ENCODE data around the gene ENOPH1.

DNA sequence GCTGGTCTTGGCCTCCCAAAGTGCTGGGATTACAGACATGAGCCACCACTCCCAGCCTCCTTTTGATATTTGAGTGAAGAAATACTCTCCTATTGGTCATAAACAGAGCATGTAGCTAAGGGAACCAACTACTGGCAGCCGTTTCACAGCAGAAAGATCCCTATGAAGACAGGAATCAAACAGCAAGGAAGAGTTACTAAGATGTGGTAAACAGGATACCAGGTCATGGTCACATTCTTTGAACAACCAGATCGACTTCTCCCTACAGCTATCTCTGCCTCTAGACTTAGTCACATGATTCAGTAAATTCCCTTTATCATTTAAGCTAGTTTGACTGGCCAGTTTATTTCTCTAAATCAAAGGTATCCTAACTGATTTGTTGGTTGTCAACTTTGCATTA is 47.6 kb upstream of the ENOPH1 start:
- TF ChIP-seq CTCF (IDR thresholded peaks at IDR 0.05; ENCODE audit: insufficient read depth, low read length, poor library complexity, severe bottlenecking) = no peak
- TF ChIP-seq EZH2phosphoT487 (conservative IDR thresholded peaks at IDR 0.05; ENCODE audit: low read length) = no peak

Data from SU-DHL-6 (cell line).